ENCODE data around the gene GRM8.

DNA sequence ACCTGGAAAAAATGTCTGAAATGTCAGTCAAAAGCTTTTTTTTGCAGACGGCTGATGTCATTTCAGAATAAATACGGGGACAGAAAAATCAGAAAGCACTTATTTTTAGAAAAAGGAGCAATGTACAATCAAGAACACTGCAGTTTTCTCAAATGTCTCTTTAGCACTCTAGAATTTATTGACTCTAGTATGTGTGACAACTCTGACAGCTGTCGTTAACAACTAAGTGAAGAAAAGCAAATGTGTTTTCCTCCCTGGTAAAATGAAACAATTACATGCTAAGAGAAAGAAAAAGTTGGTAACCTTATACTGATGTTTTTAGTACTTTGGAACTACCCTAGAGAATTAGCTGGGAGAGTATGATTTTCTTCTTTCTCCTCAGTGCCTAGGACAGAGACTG, 497.4 kb downstream of the GRM8 start:
- TF ChIP-seq EZH2 (IDR thresholded peaks at IDR 0.05; ENCODE audit: borderline replicate concordance, low read length), result no peak
- TF ChIP-seq, protein P1, sequence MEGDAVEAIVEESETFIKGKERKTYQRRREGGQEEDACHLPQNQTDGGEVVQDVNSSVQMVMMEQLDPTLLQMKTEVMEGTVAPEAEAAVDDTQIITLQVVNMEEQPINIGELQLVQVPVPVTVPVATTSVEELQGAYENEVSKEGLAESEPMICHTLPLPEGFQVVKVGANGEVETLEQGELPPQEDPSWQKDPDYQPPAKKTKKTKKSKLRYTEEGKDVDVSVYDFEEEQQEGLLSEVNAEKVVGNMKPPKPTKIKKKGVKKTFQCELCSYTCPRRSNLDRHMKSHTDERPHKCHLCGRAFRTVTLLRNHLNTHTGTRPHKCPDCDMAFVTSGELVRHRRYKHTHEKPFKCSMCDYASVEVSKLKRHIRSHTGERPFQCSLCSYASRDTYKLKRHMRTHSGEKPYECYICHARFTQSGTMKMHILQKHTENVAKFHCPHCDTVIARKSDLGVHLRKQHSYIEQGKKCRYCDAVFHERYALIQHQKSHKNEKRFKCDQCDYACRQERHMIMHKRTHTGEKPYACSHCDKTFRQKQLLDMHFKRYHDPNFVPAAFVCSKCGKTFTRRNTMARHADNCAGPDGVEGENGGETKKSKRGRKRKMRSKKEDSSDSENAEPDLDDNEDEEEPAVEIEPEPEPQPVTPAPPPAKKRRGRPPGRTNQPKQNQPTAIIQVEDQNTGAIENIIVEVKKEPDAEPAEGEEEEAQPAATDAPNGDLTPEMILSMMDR (IDR thresholded peaks at IDR 0.05; ENCODE audit: low read length), result no peak
